Bronchial epithelial cell (primary cell): ENCODE measurements around the gene ZNF329. TPM values are rescaled to one million over a fixed set of nuclear protein-coding genes. Genes with fewer than 3 reads are reported as not detected.

Experiments used
- DNase-seq: peaks from one replicate; pipeline ENCODE4 v3.0.0-alpha.2; 2010; ENCODE audit warnings: low read depth
- FAIRE-seq: peaks from 2 replicates; lab custom pipeline; 2011; peaks lifted over from hg19 to GRCh38; lab: Jason Lieb, UNC
- H3K27me3 ChIP-seq: 2 replicates; pipeline ENCODE4 v1.5.1; 2011; ENCODE audit warnings: low read length; ENCODE audit not compliant: control insufficient read depth, insufficient read depth
- H3K36me3 ChIP-seq: 2 replicates; pipeline ENCODE4 v1.5.1; 2011; ENCODE audit warnings: low read length; ENCODE audit not compliant: control insufficient read depth, insufficient read depth
- H3K4me3 ChIP-seq: 2 replicates; pipeline ENCODE4 v1.5.1; 2011; ENCODE audit warnings: mild to moderate bottlenecking, low read depth, low read length, control low read depth
- total RNA-seq: library from RNA; depleted of rRNA; stranded (reverse); fragments of >200 nt; gene quantifications from 2 replicates; pipeline ENCODE4 v1.2.1, GENCODE V29; 2014
- TF ChIP-seq, protein P1 (sequence below): IDR thresholded peaks from 2 replicates; pipeline ENCODE4 v1.5.1; 2011; ENCODE audit warnings: mild to moderate bottlenecking, moderate library complexity, low read length, control low read depth, inconsistent platforms; ENCODE audit not compliant: insufficient read depth, severe bottlenecking

The ZNF329 gene
- total RNA-seq, 1 donor from 2014 or later = 14.5 TPM

DNA sequence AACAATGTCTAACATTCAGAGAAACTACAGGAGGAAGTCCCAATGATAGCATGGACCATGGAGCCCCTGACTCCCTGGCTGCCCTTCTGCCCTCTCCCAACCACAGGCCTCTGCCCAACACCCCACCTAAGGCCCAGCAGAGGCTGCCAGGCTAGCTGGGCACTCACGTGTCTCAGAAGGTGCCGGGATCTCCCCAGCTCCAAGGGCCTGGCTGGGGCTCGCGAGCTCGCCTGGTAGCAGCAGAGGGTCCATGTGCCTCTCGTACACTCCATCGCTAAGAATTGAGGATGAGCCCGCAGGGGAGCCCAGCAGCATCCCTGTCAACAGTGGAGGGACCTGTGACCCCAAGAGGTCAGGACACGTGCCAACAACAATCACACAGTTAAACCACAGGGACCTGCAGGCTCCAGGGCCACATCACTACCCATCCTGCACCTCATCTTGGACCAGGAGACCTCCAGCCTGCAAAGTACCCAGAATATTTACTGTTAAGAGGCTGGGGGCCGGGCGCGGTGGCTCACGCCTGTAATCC, 62.0 kb downstream of the ZNF329 start:
- no peak for DNase-seq
- TF ChIP-seq, protein P1, sequence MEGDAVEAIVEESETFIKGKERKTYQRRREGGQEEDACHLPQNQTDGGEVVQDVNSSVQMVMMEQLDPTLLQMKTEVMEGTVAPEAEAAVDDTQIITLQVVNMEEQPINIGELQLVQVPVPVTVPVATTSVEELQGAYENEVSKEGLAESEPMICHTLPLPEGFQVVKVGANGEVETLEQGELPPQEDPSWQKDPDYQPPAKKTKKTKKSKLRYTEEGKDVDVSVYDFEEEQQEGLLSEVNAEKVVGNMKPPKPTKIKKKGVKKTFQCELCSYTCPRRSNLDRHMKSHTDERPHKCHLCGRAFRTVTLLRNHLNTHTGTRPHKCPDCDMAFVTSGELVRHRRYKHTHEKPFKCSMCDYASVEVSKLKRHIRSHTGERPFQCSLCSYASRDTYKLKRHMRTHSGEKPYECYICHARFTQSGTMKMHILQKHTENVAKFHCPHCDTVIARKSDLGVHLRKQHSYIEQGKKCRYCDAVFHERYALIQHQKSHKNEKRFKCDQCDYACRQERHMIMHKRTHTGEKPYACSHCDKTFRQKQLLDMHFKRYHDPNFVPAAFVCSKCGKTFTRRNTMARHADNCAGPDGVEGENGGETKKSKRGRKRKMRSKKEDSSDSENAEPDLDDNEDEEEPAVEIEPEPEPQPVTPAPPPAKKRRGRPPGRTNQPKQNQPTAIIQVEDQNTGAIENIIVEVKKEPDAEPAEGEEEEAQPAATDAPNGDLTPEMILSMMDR = no peak
- Histone ChIP-seq H3K36me3 (peaks cover 5% of the 10 kb centered on the region), H3K27me3 (no peaks in the 10 kb centered on the region), H3K4me3 (no peak overlapping the region)
- no peak for FAIRE-seq

DNA sequence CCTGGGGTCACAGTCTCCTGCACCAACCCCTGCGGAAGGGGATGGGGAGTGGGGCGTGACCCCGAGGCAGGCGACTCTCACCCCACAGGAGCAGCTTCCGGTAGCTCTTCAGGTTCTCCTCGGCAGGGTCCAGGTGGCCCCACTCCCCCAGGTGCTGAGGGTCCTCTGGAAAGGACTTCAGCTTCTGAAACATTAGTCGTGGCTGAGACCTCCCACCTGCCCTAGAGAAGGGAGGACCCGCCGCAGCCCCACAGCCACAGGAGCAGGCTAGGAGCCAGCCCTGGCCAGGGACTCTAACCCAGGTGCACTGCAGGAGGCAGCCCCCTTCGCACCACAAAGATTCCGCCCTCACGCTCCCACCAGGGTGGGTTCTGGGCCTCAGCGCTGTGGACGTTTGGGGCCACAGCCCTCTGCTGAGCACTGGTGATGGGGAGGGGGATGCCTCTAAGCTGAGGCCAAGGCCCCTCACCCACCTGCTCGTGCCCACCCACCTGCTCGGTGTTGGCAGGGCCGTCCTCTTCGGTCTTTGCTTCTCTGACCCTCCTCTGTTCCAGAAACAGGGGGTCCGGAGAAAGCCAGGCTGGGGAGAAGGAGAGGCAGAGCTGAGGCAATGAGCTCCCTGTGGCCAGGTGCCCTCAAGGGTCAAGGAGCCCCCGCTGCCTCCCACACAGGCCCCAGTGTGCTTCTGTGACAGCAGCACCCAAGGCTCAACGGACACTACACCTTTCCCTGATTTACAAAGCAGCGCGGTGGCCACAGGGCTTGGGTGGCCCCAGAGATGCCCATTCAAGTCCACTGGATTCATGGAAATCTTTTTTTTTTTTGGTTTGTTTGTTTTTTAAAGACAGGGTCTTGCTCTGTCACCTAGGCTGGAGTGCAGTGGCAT, 63.5 kb downstream of the ZNF329 start:
- DNase-seq (no peak), FAIRE-seq (no peak)
- TF ChIP-seq, protein P1 = no peak
- H3K36me3 ChIP-seq = peaks cover 5% of the 10 kb centered on the region
- H3K4me3 ChIP-seq = no peak overlapping the region
- H3K27me3 ChIP-seq = no peaks in the 10 kb centered on the region

GRCh38 chr19:58085348-58085875, 65.2 kb downstream of the ZNF329 start:
- Histone ChIP-seq H3K27me3 (no peaks in the 10 kb centered on the region), H3K36me3 (peaks cover 5% of the 10 kb centered on the region), H3K4me3 (no peak overlapping the region)
- FAIRE-seq = no peak
- TF ChIP-seq, protein P1 = no peak
- no peak for DNase-seq

- TF ChIP-seq, protein P1 = no peak
- DNase-seq (no peak), FAIRE-seq (no peak)
- peaks cover 5% of the 10 kb centered on the region for H3K36me3 ChIP-seq
- no peaks in the 10 kb centered on the region for H3K27me3 ChIP-seq
- no peak overlapping the region for H3K4me3 ChIP-seq
These were observed 65.8 kb downstream of the ZNF329 start for GRCh38 chr19:58084596-58085347.

GRCh38 chr19:58083021-58083420, 67.6 kb downstream of the ZNF329 start:
- FAIRE-seq (no peak), DNase-seq (no peak)
- TF ChIP-seq, protein P1 = no peak
- no peak overlapping the region for H3K4me3 ChIP-seq
- peaks cover 2% of the 10 kb centered on the region for H3K36me3 ChIP-seq
- H3K27me3 ChIP-seq = no peaks in the 10 kb centered on the region
